Thyroid gland (tissue), 4 donors: ENCODE measurements around the gene TPSG1. TPM values are rescaled to one million over a fixed set of nuclear protein-coding genes. Genes with fewer than 3 reads are reported as not detected.

ENCODE experiments used
- DNase-seq, 2 donors: peaks; one replicate each; pipeline ENCODE4 v3.0.0-alpha.2; 2019
- H3K27ac ChIP-seq, 3 donors: fragments of 200-600 bp; sonication (generic); 1 replicate in 2 of 3; 2 replicates in 1 of 3; pipeline ENCODE4 v1.5.1; 2016 to 2019; ENCODE audit warnings: mild to moderate bottlenecking in 1 of 3, moderate library complexity in 1 of 3
- H3K27me3 ChIP-seq: fragments of 200-600 bp; sonication (generic); one replicate; pipeline ENCODE4 v1.5.1; 2019
- H3K36me3 ChIP-seq, 2 donors: fragments of 200-600 bp; sonication (generic); one replicate each; pipeline ENCODE4 v1.5.1; 2016 to 2019
- H3K4me1 ChIP-seq, 2 donors: fragments of 200-600 bp; sonication (generic); one replicate each; pipeline ENCODE4 v1.5.1; 2017 to 2019
- H3K4me3 ChIP-seq, 3 donors: fragments of 200-600 bp; sonication (generic); replicated peaks in 1 of 3; 1 replicate in 2 of 3; 2 replicates in 1 of 3; pipeline ENCODE4 v1.5.1; 2016; ENCODE audit warnings: mild to moderate bottlenecking in 1 of 3
- H3K9me3 ChIP-seq: fragments of 200-600 bp; sonication (generic); one replicate; pipeline ENCODE4 v1.5.1; 2017
- CTCF ChIP-seq, 6 experiments: fragments of 200-600 bp in 3 of 6; fragments of 450-650 bp in 3 of 6; sonication (generic) in 3 of 6; IDR thresholded peaks; one replicate each; pipeline ENCODE4 v1.5.1; 2016 to 2019; ENCODE audit warnings: antibody characterized with exemption in 6 of 6, mild to moderate bottlenecking in 2 of 6, inconsistent platforms in 1 of 6, moderate library complexity in 1 of 6
- POLR2A ChIP-seq, 2 donors: fragments of 450-650 bp; IDR thresholded peaks; one replicate each; pipeline ENCODE4 v1.6.1; 2017; ENCODE audit warnings: antibody characterized with exemption in 2 of 2, mild to moderate bottlenecking in 2 of 2, moderate library complexity in 1 of 2
- WGBS, 2 donors: methylation state at CpG; one replicate each; pipeline ENCODE4 v1.1.5; 2017; 5-methylcytosine and 5-hydroxymethylcytosine counted together
- intact Hi-C: fragments of 100-400 bp; cut with DNase I; formaldehyde crosslinking; loops from one replicate; pipeline ENCODE4 v1.15.1; 2023
- total RNA-seq, 4 donors: library from RNA; depleted of rRNA; stranded (reverse); fragments of >200 nt; gene quantifications; one replicate each; pipeline ENCODE4 v1.2.3, GENCODE V29; 2016

The TPSG1 gene
- total RNA-seq, 4 donors from 2014 or later: not detected

- DNase-seq: no peak
- Histone ChIP-seq H3K4me1 (no peaks in the 10 kb centered on the region), H3K9me3 (no peaks in the 10 kb centered on the region), H3K27me3 (no peaks in the 10 kb centered on the region), H3K27ac (no peak overlapping the region), H3K36me3 (no peaks in the 10 kb centered on the region), H3K4me3 (no peak overlapping the region)
- intact Hi-C loops: no loop called here
- WGBS, 2 donors: 95% methylated on average over 28 to 37 of the region's 43 CpGs
- no peak for TF ChIP-seq POLR2A (IDR thresholded peaks at IDR 0.05)
- no peak for TF ChIP-seq CTCF (IDR thresholded peaks at IDR 0.05)
These were observed 16.0 kb downstream of the TPSG1 start for GRCh38 chr16:1209081-1209480.

GRCh38 chr16:1208239-1208830, 16.7 kb downstream of the TPSG1 start:
- Histone ChIP-seq H3K27me3 (no peaks in the 10 kb centered on the region), H3K27ac (no peak overlapping the region), H3K4me1 (no peaks in the 10 kb centered on the region), H3K36me3 (no peaks in the 10 kb centered on the region), H3K4me3 (no peak overlapping the region), H3K9me3 (no peaks in the 10 kb centered on the region)
- intact Hi-C loops: no loop called here
- TF ChIP-seq POLR2A (IDR thresholded peaks at IDR 0.05): no peak
- no peak for TF ChIP-seq CTCF (IDR thresholded peaks at IDR 0.05)
- WGBS, 2 donors: 85 to 95% methylated on average over 14 to 21 of the region's 22 CpGs
- DNase-seq: no peak

GRCh38 chr16:1206786-1207185, 18.3 kb downstream of the TPSG1 start:
- WGBS, 2 donors: 86 to 89% methylated on average over 8 to 16 of the region's 16 CpGs
- no peak for DNase-seq
- Histone ChIP-seq H3K27me3 (no peaks in the 10 kb centered on the region), H3K36me3 (no peaks in the 10 kb centered on the region), H3K9me3 (no peaks in the 10 kb centered on the region), H3K4me1 (no peaks in the 10 kb centered on the region), H3K27ac (no peak overlapping the region), H3K4me3 (no peak overlapping the region)
- intact Hi-C loops: no loop called here
- TF ChIP-seq POLR2A (IDR thresholded peaks at IDR 0.05) (no peak), CTCF (IDR thresholded peaks at IDR 0.05) (no peak)

- WGBS, 2 donors: 80 to 83% methylated on average over 8 to 9 of the region's 9 CpGs
- no peaks in the 10 kb centered on the region for H3K4me1 ChIP-seq
- intact Hi-C loops: no loop called here
- H3K27me3 ChIP-seq: no peaks in the 10 kb centered on the region
- H3K27ac ChIP-seq: no peak overlapping the region
- H3K36me3 ChIP-seq: no peaks in the 10 kb centered on the region
- TF ChIP-seq POLR2A (IDR thresholded peaks at IDR 0.05) (no peak), CTCF (IDR thresholded peaks at IDR 0.05) (no peak)
- H3K4me3 ChIP-seq: no peak overlapping the region
- H3K9me3 ChIP-seq: no peaks in the 10 kb centered on the region
- DNase-seq: no peak
These were observed 18.7 kb downstream of the TPSG1 start for GRCh38 chr16:1206326-1206725.

- Histone ChIP-seq H3K4me3 (no peak overlapping the region), H3K27ac (no peak overlapping the region), H3K4me1 (no peaks in the 10 kb centered on the region), H3K36me3 (no peaks in the 10 kb centered on the region), H3K27me3 (no peaks in the 10 kb centered on the region), H3K9me3 (no peaks in the 10 kb centered on the region)
- no peak for TF ChIP-seq CTCF (IDR thresholded peaks at IDR 0.05)
- no peak for TF ChIP-seq POLR2A (IDR thresholded peaks at IDR 0.05)
- 90 to 91% methylated on average over 9 to 13 of the region's 21 CpGs for WGBS, 2 donors
- intact Hi-C loops: no loop called here
- no peak for DNase-seq
These were observed 20.1 kb downstream of the TPSG1 start for GRCh38 chr16:1204933-1205332.
